GM18526 (cell line): ENCODE data around the gene TSEN34.
"Not testable (repeated sequence)": the region's sequence is repeated elsewhere in the genome, so short reads cannot be mapped to it uniquely, and the experiment has no call there.

Experiments
- POLR2A ChIP-seq: IDR thresholded peaks from 3 replicates; pipeline ENCODE4 v1.6.1; 2011; ENCODE audit not compliant: insufficient read length; ENCODE audit errors: extremely low read depth

Gene TSEN34

GRCh38 chr19:54209811-54210494 lies 18.8 kb downstream of the TSEN34 start:
- TF ChIP-seq POLR2A: no peak

GRCh38 chr19:54211235-54211634 lies 20.1 kb downstream of the TSEN34 start:
- no peak for TF ChIP-seq POLR2A

- no peak for TF ChIP-seq POLR2A
Measured at GRCh38 chr19:54216869-54217268, 25.8 kb downstream of the TSEN34 start.

- no peak for TF ChIP-seq POLR2A
Measured at GRCh38 chr19:54218259-54218658, 27.2 kb downstream of the TSEN34 start.

- TF ChIP-seq POLR2A: no peak
Measured at GRCh38 chr19:54218960-54219661, 28.0 kb downstream of the TSEN34 start.

GRCh38 chr19:54222474-54223276 lies 31.6 kb downstream of the TSEN34 start, which contains the start of gene LILRB3:
TSS of gene LILRB3 (minus strand) at chr19:54223007. CDS start at chr19:54222976, 31 bp downstream.
- TF ChIP-seq POLR2A: not testable (repeated sequence)

GRCh38 chr19:54229146-54229545 lies 38.0 kb downstream of the TSEN34 start:
- TF ChIP-seq POLR2A: no peak

- TF ChIP-seq POLR2A: no peak
Measured at GRCh38 chr19:54230031-54230430, 38.9 kb downstream of the TSEN34 start.

- TF ChIP-seq POLR2A: no peak
Measured at GRCh38 chr19:54231077-54231931, 40.2 kb downstream of the TSEN34 start.

- TF ChIP-seq POLR2A: no peak
Measured at GRCh38 chr19:54233941-54234340, 42.8 kb downstream of the TSEN34 start.

- not testable (repeated sequence) for TF ChIP-seq POLR2A
Measured at GRCh38 chr19:54242646-54243045, 51.5 kb downstream of the TSEN34 start, which contains the start of gene LILRA6. TSS of gene LILRA6 (minus strand) at chr19:54242790.
